OCI-LY1 (cell line): ENCODE data around the gene HPX.

Experiments used
- H2AFZ ChIP-seq: fragments of 200-600 bp; sonication (generic), shearing (Covaris generic); 2 replicates; pipeline ENCODE4 v1.6.0; 2014; ENCODE audit warnings: antibody characterized with exemption, mild to moderate bottlenecking, low read length
- H3F3A ChIP-seq: fragments of 200-600 bp; sonication (generic), shearing (Covaris generic); 2 replicates; pipeline ENCODE4 v1.6.0; 2014; ENCODE audit warnings: mild to moderate bottlenecking, antibody characterized with exemption, low read length, moderate library complexity; ENCODE audit not compliant: insufficient read depth
- H3K27ac ChIP-seq: fragments of 200-600 bp; sonication (generic); 2 replicates; pipeline ENCODE4 v1.5.1; 2014; ENCODE audit warnings: low read length, mixed run types, mild to moderate bottlenecking, low read depth; ENCODE audit not compliant: poor library complexity, severe bottlenecking
- H3K27me3 ChIP-seq: fragments of 200-600 bp; sonication (generic); 2 replicates; pipeline ENCODE4 v1.6.0; 2014; ENCODE audit warnings: antibody characterized with exemption, mild to moderate bottlenecking, low read length, moderate library complexity; ENCODE audit not compliant: insufficient read depth
- H3K36me3 ChIP-seq: fragments of 200-600 bp; sonication (generic); 2 replicates; pipeline ENCODE4 v1.6.1; 2014; ENCODE audit warnings: mild to moderate bottlenecking, antibody characterized with exemption, low read length, moderate library complexity, mixed read lengths; ENCODE audit not compliant: insufficient read depth
- H3K4me1 ChIP-seq: fragments of 200-600 bp; sonication (generic); 2 replicates; pipeline ENCODE4 v1.5.1; 2014; ENCODE audit warnings: mild to moderate bottlenecking, low read length, moderate library complexity; ENCODE audit not compliant: insufficient read depth, severe bottlenecking
- H3K4me2 ChIP-seq: fragments of 200-600 bp; sonication (generic), shearing (Covaris generic); 2 replicates; pipeline ENCODE4 v1.6.1; 2014; ENCODE audit warnings: low read length
- H3K4me3 ChIP-seq: fragments of 200-600 bp; sonication (generic); 2 replicates; pipeline ENCODE4 v1.5.1; 2014; ENCODE audit warnings: low read length, low read depth, mild to moderate bottlenecking, mixed read lengths; ENCODE audit not compliant: poor library complexity, severe bottlenecking
- H3K79me2 ChIP-seq: fragments of 200-600 bp; shearing (Covaris generic); 2 replicates; pipeline ENCODE4 v1.6.1; 2016; ENCODE audit warnings: mixed run types, low read length, mixed read lengths; ENCODE audit not compliant: insufficient read depth
- H3K9ac ChIP-seq: fragments of 200-600 bp; sonication (generic), shearing (Covaris generic); 2 replicates; pipeline ENCODE4 v1.6.1; 2014; ENCODE audit warnings: mild to moderate bottlenecking, low read length, mixed read lengths
- H3K9me2 ChIP-seq: fragments of 200-600 bp; sonication (generic), shearing (Covaris generic); 2 replicates; pipeline ENCODE4 v1.6.1; 2014; ENCODE audit warnings: low read depth, mild to moderate bottlenecking, low read length, mixed read lengths
- H3K9me3 ChIP-seq: fragments of 200-600 bp; shearing (Covaris generic); 2 replicates; pipeline ENCODE4 v1.6.1; 2014; ENCODE audit warnings: low read length, mixed read lengths
- H4K20me1 ChIP-seq: fragments of 200-600 bp; sonication (generic), shearing (Covaris generic); 2 replicates; pipeline ENCODE4 v1.6.0; 2016; ENCODE audit warnings: mild to moderate bottlenecking, low read length; ENCODE audit not compliant: insufficient read depth
- CTCF ChIP-seq: fragments of 200-600 bp; sonication (generic), shearing (Covaris generic); IDR thresholded peaks from 2 replicates; pipeline ENCODE4 v1.5.1; 2017; ENCODE audit warnings: mild to moderate bottlenecking, antibody characterized with exemption, low read length, moderate library complexity, mixed read lengths
- EZH2 ChIP-seq: fragments of 200-600 bp; sonication (generic), shearing (Covaris generic); IDR thresholded peaks from 2 replicates; pipeline ENCODE4 v1.8.0; 2017; ENCODE audit warnings: borderline replicate concordance, mixed run types, mild to moderate bottlenecking, antibody characterized with exemption, low read length, moderate library complexity, mixed read lengths

HPX gene

GRCh38 chr11:6476571-6476970, 35.8 kb upstream of the HPX start:
- TF ChIP-seq CTCF, result no peak
- TF ChIP-seq EZH2, result no peak
- no peaks in the 10 kb centered on the region for H4K20me1 ChIP-seq
- peaks cover 8% of the 10 kb centered on the region for H3K79me2 ChIP-seq
- peaks cover 40% of the 10 kb centered on the region for H3K36me3 ChIP-seq
- H3K9me2 ChIP-seq, result no peaks in the 10 kb centered on the region
- no peaks in the 10 kb centered on the region for H3K9me3 ChIP-seq
- no peaks in the 10 kb centered on the region for H3K27me3 ChIP-seq
- peaks cover 17% of the 10 kb centered on the region for H3K4me1 ChIP-seq
- H3K9ac ChIP-seq, result no peak overlapping the region
- H2AFZ ChIP-seq, result no peak overlapping the region
- no peak overlapping the region for H3K27ac ChIP-seq
- no peak overlapping the region for H3K4me3 ChIP-seq
- H3K4me2 ChIP-seq, result no peak overlapping the region
- H3F3A ChIP-seq, result no peaks in the 10 kb centered on the region

GRCh38 chr11:6475936-6476335, 35.1 kb upstream of the HPX start:
- H2AFZ ChIP-seq, result no peak overlapping the region
- H3K4me2 ChIP-seq, result no peak overlapping the region
- TF ChIP-seq EZH2 (no peak), CTCF (no peak; the same call in 1 of the 2 replicates)
- peaks cover 40% of the 10 kb centered on the region for H3K36me3 ChIP-seq
- no peak overlapping the region for H3K4me3 ChIP-seq
- no peaks in the 10 kb centered on the region for H3K27me3 ChIP-seq
- H3K79me2 ChIP-seq, result peaks cover 6% of the 10 kb centered on the region; the same call in 1 of the 2 replicates
- H4K20me1 ChIP-seq, result no peaks in the 10 kb centered on the region
- no peak overlapping the region for H3K27ac ChIP-seq
- no peak overlapping the region for H3K9ac ChIP-seq
- H3K9me3 ChIP-seq, result no peaks in the 10 kb centered on the region
- peaks cover 17% of the 10 kb centered on the region for H3K4me1 ChIP-seq
- H3K9me2 ChIP-seq, result no peaks in the 10 kb centered on the region
- H3F3A ChIP-seq, result no peaks in the 10 kb centered on the region

GRCh38 chr11:6474806-6475500, 34.2 kb upstream of the HPX start:
- Histone ChIP-seq H3K9ac (no peak overlapping the region), H3K79me2 (no peaks in the 10 kb centered on the region), H3K4me2 (no peak overlapping the region), H3K36me3 (peaks cover 40% of the 10 kb centered on the region), H4K20me1 (no peaks in the 10 kb centered on the region), H3F3A (no peaks in the 10 kb centered on the region), H3K9me2 (no peaks in the 10 kb centered on the region), H3K27ac (no peak overlapping the region), H3K9me3 (no peaks in the 10 kb centered on the region), H3K27me3 (no peaks in the 10 kb centered on the region), H3K4me1 (peaks cover 9% of the 10 kb centered on the region), H2AFZ (no peak overlapping the region), H3K4me3 (no peak overlapping the region)
- TF ChIP-seq EZH2, result no peak
- no peak for TF ChIP-seq CTCF
